GM21381 (cell line): ENCODE measurements around the gene PITRM1.
"Not testable (repeated sequence)": the region's sequence is repeated elsewhere in the genome, so short reads cannot be mapped to it uniquely, and the experiment has no call there.

Source experiments
- ATAC-seq: cut with Tn5 transposase; IDR thresholded peaks from one replicate; pipeline ENCODE4 v1.9.1; 2021; ENCODE audit warnings: mild to moderate bottlenecking, moderate library complexity; ENCODE audit not compliant: unreplicated experiment

PITRM1 gene

DNA sequence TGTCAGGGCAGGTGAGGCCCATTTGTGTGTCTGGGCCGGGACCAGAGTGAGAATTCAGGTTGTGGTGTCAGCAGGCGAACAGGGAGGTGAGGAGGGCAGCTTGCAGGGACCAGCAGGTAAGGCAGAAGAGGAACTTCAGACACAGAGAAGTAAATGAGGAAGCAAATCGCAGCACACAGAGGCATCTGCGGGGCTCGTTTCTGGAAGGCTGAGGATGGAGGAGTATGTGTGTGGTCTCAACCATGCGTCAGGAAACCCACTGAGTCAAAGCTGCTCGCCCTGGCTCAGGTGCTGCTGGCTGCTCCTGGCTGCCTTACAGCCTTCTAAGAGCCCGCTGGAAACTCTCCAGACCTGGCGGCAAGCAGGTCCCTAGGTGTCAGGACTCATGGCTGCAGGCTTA is 26.9 kb upstream of the PITRM1 start:
- ATAC-seq = no peak

DNA sequence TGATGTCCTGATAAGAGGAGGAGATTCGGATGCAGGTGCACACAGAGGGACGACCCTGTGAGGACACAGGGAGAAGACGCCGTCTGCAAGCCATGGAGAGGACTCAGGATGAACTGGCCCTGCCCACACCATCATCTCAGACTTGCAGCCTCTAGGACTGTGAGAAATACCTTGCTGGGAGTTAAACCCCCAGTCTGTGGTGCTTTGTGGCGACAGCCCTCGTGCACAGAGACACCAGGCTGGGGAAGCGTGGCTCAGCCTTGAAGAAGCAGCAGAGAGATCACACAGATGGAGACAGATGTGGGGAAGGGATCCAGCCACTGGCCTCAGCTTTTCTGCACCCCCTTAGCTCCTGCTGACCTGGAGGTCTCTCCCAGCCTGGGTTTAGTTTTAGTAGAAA is 26.3 kb upstream of the PITRM1 start:
- no peak for ATAC-seq

DNA sequence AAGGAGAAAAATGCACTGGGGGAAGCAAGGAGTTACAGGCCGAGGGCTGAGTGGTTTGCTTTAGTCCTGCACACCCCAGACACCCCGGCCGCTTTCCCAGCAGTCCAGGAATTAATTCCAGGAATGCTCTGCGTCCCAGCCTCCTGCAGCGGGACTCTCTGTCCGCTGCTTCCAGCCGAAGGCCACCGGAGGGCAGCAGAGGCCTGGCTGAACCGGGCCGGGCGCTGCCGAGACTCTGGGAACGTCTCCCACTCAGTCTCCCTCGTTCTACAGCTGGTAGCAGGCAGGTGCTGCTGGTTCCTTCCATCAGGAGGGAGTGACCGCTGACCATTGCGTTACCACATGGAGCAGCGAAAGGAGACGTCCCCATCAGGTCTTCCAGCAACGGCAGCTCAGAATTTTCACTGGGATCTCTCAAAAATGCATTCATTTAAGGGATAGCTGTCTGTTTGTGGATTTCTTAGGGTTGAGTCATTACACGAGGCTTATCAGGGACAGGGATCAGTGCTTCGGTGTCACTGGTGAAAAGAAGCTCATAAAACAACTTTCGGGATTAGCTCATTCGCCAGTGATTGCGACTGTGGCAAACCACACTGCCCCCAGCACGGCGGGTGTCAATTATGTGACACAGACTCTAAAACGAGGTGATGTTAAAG is 24.9 kb upstream of the PITRM1 start:
- peak; percentile 64 for ATAC-seq

DNA sequence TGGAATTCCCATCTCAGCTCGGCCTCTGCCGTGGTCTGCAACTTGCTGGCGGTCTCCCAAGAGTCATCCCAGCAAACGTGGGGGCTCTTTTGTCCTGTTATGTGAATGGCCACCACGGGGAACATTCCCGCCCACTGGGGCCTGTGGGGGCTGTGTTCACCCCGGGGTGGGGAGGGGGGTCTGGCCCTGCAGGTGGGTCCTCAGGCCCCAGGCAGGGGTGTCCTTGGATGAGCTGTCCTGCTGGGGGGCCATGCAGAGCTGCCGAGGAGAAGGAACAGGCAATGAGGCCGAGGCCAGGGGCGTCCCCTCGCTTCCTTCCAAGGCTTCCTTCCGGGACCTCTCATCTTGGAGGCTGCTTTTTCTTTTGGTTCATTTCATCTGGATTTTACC is 24.4 kb upstream of the PITRM1 start:
- no peak for ATAC-seq

DNA sequence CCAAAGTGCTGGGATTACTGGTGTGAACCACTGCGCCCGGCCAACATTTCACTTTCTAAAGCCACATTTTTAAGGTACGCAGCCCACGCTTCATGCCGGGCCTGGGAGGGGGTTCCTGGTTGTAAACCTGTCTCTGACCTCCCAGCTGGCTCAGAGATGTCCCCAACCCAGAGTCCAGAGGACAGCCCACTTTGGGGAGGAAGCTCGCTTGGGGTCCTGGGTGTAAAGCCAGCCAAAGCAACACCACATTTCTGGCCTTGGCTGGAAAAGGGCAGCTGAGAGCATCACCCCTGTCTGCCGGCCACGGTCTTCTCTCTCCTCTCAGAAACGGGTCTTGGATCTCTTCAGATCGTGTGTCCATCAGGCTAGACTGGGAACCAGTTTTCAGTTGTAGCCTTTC is 23.9 kb upstream of the PITRM1 start:
- no peak for ATAC-seq

DNA sequence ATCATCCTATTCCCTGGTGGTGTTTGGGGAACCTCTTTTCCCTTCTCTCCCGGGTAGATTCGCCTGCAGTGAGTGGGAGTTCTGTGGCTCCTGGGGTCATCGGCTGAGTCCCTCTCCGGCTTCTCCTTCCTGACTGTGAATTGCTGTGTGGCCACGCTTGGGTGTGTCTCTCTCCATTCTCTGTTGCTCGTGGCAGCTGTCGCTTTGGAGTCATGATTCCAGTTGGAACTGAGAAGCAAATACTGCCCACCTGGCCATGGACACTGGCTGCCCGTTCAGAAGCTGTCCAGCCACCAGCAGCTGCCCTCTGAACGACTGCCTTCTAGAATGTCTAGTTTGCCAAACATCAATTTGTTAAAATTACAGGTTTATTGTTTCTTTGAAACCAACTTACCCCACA is 23.1 kb upstream of the PITRM1 start:
- no peak for ATAC-seq

DNA sequence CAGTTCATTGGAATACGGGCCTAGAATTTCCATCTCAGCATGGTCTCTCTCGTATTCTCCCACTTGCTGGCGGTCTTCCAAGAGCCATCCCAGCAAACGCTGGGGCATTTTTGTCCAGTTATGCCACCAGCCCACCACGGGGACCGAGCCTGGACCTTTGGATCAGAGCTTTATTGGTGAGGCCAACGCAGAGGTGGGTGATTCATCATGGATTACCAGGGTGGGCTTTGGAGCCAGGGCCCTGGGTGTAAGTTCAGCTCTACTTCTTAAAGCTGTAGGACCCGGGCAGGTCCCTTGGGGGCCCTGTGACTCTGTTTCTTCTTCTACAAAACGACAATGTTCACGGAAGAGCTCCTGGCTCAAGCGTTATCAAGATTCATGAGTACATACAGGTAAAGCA is 22.7 kb upstream of the PITRM1 start:
- ATAC-seq = no peak

DNA sequence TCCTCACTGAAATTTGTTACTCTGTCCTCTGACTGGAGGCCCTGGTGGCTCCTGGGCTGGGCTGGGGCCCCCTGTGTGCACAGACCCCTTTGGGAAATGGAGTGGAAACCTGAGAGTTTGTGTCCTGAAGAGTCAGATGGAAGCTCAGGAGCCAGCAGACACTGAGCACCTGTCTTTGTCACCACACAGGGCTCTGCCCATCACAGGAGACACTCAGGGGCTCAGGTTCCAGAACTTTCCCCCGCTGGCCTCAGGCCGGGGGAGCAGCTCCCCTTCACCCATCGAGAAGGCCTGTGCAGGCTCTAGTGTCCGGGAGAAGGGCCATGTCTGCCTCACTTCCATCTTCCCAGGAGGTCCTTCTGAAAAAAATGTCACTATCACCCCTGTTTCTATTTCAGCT is 22.3 kb upstream of the PITRM1 start:
- no peak for ATAC-seq

DNA sequence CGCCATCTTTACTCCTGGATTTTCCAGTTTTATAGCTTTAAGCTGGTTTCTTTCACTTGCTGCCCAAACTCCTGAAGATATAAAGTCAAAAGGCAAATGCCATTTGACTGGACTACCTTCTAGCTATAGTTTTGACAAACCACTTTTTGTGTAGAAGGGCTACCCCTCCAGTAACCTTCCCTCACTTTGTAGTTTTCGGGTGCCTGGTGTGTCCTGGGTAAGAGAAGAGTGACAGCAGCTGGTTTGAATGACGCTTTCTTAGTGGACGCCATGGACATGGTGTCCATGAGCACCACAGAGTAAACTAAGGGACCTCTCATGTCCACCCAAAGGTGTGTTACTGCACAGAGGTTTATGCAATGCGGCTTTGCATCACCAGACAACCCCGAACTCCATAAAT is 21.2 kb upstream of the PITRM1 start:
- ATAC-seq = no peak

DNA sequence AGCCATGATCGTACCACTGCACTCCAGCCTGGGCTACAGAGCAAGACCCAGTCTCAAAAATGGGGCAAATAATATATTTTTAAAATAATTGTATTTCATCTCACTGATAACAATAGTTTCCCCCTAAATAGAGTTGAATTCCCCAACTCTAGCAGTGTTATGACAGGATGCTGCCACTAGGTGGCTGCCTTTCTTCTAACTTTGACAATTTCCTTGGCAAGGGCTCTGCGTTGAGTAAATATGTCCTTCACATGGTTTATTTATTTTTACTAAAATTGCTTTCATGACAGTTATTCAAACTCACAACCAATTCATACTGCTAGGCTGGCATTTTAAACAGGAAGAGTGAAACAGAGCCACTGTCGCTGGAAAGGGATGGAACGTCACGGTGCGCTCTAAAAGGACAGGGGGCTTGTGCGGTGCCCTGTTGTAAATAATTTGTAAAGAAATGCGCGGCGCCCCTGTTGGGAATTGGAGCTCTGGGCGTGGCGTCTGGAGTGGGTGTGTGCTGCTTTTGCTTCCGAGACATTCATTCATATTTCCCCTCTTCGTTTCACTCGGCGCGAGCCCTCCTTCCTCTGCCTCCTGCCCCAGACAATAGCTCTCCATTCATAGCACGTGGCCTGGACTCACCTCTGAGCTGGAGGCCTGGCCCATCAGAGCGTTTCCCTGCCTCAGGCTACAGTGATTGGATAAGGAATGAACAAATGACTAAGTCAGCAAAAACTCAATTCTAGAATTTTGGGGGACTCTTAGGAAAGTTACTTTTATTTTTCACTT is 20.5 kb upstream of the PITRM1 start:
- no peak for ATAC-seq

DNA sequence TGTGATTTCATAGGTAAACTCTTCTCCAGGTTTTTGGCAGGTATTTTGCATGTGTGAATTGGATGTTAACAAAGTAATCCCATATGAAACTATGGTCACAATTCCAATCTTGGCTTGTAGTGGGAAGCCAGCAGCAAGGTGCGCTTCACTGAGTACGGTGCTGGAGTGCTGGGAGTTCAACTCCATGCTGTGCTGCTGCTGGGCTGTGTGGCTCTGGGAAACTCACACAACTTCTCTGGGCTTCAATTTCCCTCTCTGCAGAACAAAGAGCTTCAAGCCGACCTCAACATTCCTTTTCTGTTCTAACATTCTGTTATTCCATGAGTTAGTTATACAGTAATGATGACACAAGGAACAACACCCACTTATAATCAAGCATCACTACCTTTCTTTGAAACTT is 18.2 kb upstream of the PITRM1 start:
- ATAC-seq = no peak

DNA sequence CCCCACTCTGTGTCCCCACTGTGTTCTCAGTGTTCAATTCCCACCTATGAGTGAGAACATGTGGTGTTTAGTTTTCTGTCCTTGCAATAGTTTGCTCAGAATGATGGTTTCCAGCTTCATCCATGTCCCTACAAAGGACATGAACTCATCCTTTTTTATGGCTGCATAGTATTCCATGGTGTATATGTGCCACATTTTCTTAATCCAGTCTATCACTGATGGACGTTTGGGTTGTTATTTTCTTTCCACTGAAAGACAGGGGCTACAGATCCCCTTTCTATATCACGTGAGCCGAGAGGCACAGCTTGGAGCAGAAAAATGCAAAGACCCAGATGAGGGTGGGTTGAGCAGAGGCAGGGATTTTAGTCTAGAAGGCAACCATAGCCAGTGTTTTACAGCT is 14.6 kb upstream of the PITRM1 start:
- not testable (repeated sequence) for ATAC-seq

DNA sequence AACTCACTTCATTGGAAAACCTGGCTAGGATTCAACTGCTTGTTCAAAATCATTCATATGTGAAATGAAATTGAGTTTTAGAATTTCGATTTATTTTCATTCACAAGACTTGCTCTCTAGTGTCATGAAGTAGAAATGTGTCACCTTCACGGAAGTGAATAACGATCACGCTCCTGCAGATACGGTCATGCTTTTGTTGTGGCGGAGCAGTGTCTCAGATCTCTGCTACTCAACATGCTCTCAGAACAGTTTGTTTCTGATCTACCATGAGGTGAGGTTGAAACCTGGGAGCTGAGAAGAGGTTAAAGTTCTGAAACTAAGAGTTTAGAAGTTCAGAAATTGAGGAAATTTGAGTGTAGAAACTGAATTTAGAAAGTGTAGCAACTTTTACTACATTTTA is 13.8 kb upstream of the PITRM1 start:
- ATAC-seq = no peak

DNA sequence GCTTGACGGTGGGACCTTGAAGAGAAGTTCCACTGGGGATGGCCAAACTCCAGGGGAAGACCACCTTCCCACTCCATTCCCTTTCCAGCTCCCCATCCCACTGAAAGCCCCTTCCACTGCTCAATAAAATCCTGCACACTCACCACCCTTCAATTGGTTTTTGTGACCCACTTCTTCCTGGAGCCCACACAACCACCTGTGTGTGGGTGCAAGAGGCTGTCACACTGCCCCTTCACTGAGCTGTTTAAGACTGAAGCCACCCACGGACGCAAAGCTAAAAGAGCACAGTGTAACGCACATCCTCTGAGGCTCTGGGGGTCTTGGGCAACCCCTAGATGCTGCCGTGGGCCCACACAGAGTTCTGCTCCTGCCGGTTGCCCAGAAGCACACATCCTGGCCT is 12.8 kb upstream of the PITRM1 start:
- ATAC-seq = no peak

DNA sequence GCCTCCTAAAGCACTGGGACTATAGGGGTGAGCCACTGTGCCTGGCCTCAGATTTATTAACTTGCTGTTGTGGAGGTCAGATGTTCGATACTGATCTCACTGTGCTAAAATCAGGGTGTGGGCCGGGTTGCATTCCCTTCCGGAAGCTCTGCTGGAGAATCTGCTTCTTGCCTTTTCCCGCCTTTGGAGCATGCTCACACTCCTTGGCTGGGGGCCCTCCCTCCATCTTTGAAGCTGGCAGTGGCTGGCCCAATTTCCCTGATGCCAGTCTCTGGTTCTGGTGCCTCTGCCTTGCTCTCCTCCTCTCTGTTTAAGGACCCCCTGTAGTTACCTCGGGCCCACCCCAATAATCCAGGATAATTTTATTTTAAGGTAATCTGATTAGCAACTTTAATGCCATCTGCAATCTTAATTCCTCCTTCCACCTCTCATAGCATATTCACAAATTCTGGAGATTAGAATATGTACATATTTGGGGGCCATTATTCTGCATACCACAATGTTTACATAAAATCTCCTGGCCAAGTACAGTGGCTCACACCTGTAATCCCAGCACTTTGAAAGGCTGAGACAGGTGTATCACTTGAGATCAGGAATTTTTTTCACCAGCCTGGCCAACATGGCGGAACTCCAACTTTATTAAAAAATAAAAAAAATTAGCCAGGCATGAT is 7.9 kb upstream of the PITRM1 start:
- ATAC-seq = no peak

DNA sequence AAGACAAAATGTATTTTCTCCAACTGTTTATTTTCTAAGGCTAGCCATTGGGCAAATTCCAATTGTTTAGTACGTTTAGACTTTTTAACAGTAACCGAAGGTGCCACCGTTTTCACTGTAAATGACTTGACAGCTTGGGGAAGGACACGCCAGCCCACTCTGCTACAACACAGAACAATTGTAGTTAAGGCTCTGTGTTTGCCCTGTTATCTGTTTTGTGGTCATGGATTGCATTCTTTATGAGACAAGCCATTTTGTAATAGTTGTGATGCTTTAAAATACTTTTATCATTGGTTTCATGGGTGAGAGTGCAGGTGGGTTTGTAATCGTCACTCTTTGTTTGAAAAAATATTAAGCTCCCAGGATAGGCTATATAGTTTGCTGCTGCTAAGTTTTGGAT is 6.6 kb upstream of the PITRM1 start:
- ATAC-seq = no peak

DNA sequence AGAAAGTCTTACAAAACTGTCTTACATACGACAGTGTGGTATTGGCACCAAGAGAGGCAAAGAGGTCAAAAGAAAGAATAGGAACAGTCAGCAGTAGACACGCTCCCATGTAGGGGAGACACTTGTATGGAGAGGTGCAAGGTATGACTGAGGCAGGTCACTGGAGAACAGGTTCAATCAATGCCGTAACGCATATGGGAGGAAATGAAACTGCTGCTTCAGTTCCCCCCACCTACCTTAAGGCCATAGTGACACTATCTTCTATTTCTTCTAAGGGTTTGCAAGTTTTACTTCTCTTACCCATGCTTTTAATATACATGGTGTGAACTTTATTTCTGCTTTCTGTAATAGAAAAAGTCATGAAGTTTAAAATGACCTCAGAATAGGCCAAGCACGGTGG is 5.5 kb upstream of the PITRM1 start:
- ATAC-seq = no peak

DNA sequence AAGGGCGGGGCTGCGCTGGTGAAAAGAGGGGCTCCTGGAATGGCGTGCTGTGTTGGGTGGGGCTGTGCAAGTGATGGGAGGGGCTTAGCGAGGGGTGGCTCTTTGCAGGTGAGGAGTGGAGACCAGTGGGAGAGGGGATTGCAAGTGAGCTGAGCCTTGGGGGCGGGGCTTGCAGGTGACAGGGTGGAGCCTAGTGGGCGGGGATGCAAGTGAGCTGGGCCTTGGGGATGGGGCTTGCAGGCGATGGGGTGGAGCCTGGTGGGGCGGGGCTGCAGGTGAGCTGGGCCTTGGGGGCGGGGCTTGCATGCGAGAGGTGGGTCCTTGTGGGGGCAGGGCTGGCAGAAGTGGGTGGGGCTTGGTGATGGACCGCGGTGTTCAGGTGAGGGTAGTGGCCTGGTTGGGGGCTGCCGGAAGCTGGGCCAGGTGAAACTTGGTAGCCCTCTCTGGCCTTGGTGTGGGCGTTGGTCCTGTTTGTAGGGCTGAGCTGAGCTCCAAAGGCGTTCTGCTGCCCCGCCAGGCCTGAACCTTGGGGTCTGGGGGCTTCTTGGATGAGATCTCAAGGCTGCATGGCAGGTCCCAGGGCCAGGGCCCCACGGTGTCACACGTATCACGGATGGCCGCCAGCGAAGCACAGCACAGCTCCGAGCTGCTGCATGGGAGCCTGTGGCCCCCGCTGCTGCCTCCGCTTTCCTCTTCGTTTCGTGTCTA is 743 bp upstream of the PITRM1 start:
- peak; percentile 25 for ATAC-seq

DNA sequence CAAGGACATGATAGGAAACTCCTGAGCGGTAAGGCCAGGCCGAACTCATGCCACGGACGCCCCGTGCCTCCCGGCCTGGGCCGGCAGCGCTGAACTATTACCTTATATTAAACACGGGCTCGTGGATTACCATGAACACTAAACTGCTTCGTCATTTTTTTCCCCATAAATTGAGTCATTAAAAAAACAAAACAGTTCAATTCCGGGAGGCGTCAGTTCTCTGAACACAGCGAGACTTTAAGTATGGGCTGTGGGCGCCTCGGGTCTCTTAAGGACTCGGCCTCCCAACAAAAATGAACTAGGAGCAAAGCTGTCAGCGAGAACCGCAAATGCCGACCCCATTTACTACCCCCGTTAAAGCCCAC is 519 bp downstream of the PITRM1 start:
- no peak for ATAC-seq

DNA sequence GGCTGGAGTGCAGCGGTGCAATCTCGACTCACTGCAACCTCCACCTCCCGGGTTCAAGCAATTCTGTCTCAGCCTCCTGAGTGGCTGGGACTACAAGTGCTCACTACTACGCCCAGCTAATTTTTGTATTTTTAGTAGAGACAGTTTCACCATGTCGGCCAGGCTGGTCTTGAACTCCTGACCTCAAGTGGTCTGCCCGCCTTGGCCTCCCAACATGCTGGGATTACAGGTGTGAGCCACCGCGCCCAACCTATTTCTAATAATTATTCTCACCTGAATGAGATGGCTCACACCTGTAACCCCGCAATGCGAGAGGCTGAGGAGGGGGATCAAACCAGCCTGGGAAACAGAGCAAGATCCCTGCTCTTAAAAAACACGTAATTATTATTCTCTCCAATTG is 1.1 kb downstream of the PITRM1 start:
- ATAC-seq = not testable (repeated sequence)

DNA sequence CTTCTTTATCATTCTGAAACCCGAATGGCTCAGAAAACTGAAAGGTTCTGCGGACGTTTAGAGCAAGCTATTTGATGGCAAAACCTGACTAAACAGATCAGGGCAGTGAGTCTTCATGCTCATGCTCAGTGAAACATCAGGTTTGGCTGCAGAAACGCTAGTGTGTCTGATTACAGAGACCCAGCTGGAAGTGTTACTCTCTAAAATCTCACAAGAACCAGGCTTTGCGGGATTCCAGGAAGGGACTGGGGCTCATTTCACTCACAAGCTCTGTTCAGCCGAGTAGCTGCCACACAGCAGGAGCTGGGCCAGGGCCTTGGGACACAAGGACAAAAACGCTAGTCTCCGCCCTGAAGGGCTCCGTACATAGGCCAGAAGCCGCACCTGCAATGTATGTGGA is 2.9 kb downstream of the PITRM1 start:
- no peak for ATAC-seq

DNA sequence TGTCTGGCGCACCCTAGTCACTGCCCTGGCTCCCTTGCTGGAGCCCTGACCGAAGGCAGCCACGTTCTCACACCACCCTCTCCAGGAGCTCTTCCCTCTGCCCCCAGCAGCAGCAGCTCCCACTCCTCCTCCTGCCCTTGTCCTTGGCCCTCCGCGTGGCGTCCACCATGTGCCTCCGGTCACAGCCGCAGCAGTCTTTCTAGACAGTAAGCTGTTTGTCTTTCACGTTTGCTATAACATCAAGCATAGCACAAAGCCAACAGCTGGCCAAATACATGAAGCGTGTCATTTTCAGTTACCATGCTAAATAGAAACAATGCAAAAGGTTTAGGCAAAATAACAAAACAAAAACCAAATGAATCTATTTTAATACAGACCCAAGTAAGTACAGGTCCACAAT is 3.3 kb downstream of the PITRM1 start:
- ATAC-seq = no peak
